HepG2 (cell line): ENCODE measurements around the gene EGLN2. TPM values are rescaled to one million over a fixed set of nuclear protein-coding genes. Genes with fewer than 3 reads are reported as not detected.

Experiments
- AGO2 ChIP-seq: fragments of 200-400 bp; formaldehyde crosslinking; optimal IDR thresholded peaks from 2 replicates; pipeline ENCODE3; 2017; ENCODE audit warnings: mild to moderate bottlenecking, low read depth, low read length, moderate library complexity
- BRD4 ChIP-seq: sonication (generic); formaldehyde crosslinking; IDR thresholded peaks from 2 replicates; pipeline ENCODE4 v1.4.0; 2020; ENCODE audit warnings: missing genetic modification reagents
- CBX5 ChIP-seq: sonication (generic); formaldehyde crosslinking; IDR thresholded peaks from 2 replicates; pipeline ENCODE4 v1.4.0; 2020; ENCODE audit warnings: missing genetic modification reagents, borderline replicate concordance
- CEBPG ChIP-seq: IDR thresholded peaks from 2 replicates; pipeline ENCODE4 v1.6.1; 2016
- CENPT ChIP-seq: sonication (generic); formaldehyde crosslinking; IDR thresholded peaks from 2 replicates; pipeline ENCODE4 v1.8.0; 2022; ENCODE audit warnings: low read depth, mild to moderate bottlenecking, moderate library complexity, missing genetic modification reagents
- CSRNP1 ChIP-seq: sonication (generic); formaldehyde crosslinking; IDR thresholded peaks from 2 replicates; pipeline ENCODE4 v1.8.1; 2023; ENCODE audit warnings: mild to moderate bottlenecking, missing genetic modification reagents
- ELF4 ChIP-seq: sonication (generic); formaldehyde crosslinking; IDR thresholded peaks from 2 replicates; pipeline ENCODE4 v1.5.0; 2020; ENCODE audit warnings: missing genetic modification reagents, mild to moderate bottlenecking, moderate library complexity, borderline replicate concordance
- GTF2F1 ChIP-seq: fragments of 150-350 bp; IDR thresholded peaks from 2 replicates; pipeline ENCODE4 v1.6.1; 2014; ENCODE audit warnings: low read length
- HNRNPLL ChIP-seq: fragments of 200-400 bp; formaldehyde crosslinking; IDR thresholded peaks from 2 replicates; pipeline ENCODE4 v1.6.1; 2017; ENCODE audit warnings: mild to moderate bottlenecking, low read depth, low read length; ENCODE audit not compliant: poor library complexity, severe bottlenecking
- JDP2 ChIP-seq: sonication (generic); formaldehyde crosslinking; IDR thresholded peaks from 2 replicates; pipeline ENCODE4 v1.8.1; 2022; ENCODE audit warnings: missing genetic modification reagents, borderline replicate concordance
- MED13 ChIP-seq: sonication (generic); formaldehyde crosslinking; IDR thresholded peaks from 2 replicates; pipeline ENCODE4 v1.5.0; 2020; ENCODE audit warnings: missing genetic modification reagents
- MTA1 ChIP-seq: sonication (generic); formaldehyde crosslinking; IDR thresholded peaks from 2 replicates; pipeline ENCODE4 v1.4.0; 2020; ENCODE audit warnings: missing genetic modification reagents, mild to moderate bottlenecking, borderline replicate concordance
- MXI1 ChIP-seq: IDR thresholded peaks from 3 replicates; pipeline ENCODE4 v1.6.1; 2012; ENCODE audit warnings: low read depth, low read length, inconsistent platforms, borderline replicate concordance
- NFRKB ChIP-seq: fragments of 450-650 bp; IDR thresholded peaks from 2 replicates; pipeline ENCODE4 v1.6.1; 2017
- POGZ ChIP-seq: sonication (generic); formaldehyde crosslinking; IDR thresholded peaks from 2 replicates; pipeline ENCODE4 v1.4.0; 2020; ENCODE audit warnings: mild to moderate bottlenecking, missing genetic modification reagents
- RARA ChIP-seq: IDR thresholded peaks from 2 replicates; pipeline ENCODE4 v1.6.1; 2016; ENCODE audit warnings: missing genetic modification reagents, missing compliant biosample characterization
- RBAK ChIP-seq: sonication (generic); formaldehyde crosslinking; IDR thresholded peaks from 2 replicates; pipeline ENCODE4 v1.5.1; 2020; ENCODE audit warnings: mild to moderate bottlenecking, missing genetic modification reagents
- RNF2 ChIP-seq: fragments of 450-650 bp; conservative IDR thresholded peaks from 2 replicates; pipeline ENCODE4 v1.6.1; 2016; ENCODE audit warnings: low read depth
- SMAD1 ChIP-seq: sonication (generic); formaldehyde crosslinking; IDR thresholded peaks from 2 replicates; pipeline ENCODE4 v1.4.0; 2020; ENCODE audit warnings: missing genetic modification reagents, low read depth, mild to moderate bottlenecking, borderline replicate concordance
- SMYD3 ChIP-seq: sonication (generic); formaldehyde crosslinking; IDR thresholded peaks from 2 replicates; pipeline ENCODE4 v1.8.1; 2023; ENCODE audit warnings: mild to moderate bottlenecking, missing genetic modification reagents
- SOX5 ChIP-seq: IDR thresholded peaks from 2 replicates; pipeline ENCODE4 v1.6.1; 2016; ENCODE audit warnings: borderline replicate concordance
- THAP11 ChIP-seq: IDR thresholded peaks from 2 replicates; pipeline ENCODE4 v1.6.1; 2016; ENCODE audit warnings: missing biosample characterization, missing genetic modification reagents
- TIGD3 ChIP-seq: sonication (generic); formaldehyde crosslinking; IDR thresholded peaks from 2 replicates; pipeline ENCODE4 v1.5.1; 2020; ENCODE audit warnings: mild to moderate bottlenecking, missing genetic modification reagents, borderline replicate concordance
- XBP1 ChIP-seq: sonication (generic); formaldehyde crosslinking; IDR thresholded peaks from 2 replicates; pipeline ENCODE4 v1.5.0; 2020; ENCODE audit warnings: missing genetic modification reagents
- ZC3H4 ChIP-seq: sonication (generic); formaldehyde crosslinking; IDR thresholded peaks from 2 replicates; pipeline ENCODE4 v1.4.0; 2020; ENCODE audit warnings: missing genetic modification reagents, borderline replicate concordance
- ZMYM2 ChIP-seq: sonication (generic); formaldehyde crosslinking; IDR thresholded peaks from 2 replicates; pipeline ENCODE4 v1.8.0; 2022; ENCODE audit warnings: mild to moderate bottlenecking, missing genetic modification reagents
- ZNF101 ChIP-seq: sonication (generic); formaldehyde crosslinking; IDR thresholded peaks from 2 replicates; pipeline ENCODE4 v1.4.0; 2020; ENCODE audit warnings: mild to moderate bottlenecking, low read depth, missing genetic modification reagents, borderline replicate concordance
- ZNF225 ChIP-seq: sonication (generic); formaldehyde crosslinking; IDR thresholded peaks from 2 replicates; pipeline ENCODE4 v1.4.0; 2020; ENCODE audit warnings: mild to moderate bottlenecking, missing genetic modification reagents
- ZNF235 ChIP-seq: sonication (generic); formaldehyde crosslinking; IDR thresholded peaks from 2 replicates; pipeline ENCODE4 v1.8.1; 2023; ENCODE audit warnings: mild to moderate bottlenecking, missing genetic modification reagents, borderline replicate concordance
- ZNF441 ChIP-seq: sonication (generic); formaldehyde crosslinking; IDR thresholded peaks from 2 replicates; pipeline ENCODE4 v1.7.0; 2021; ENCODE audit warnings: missing genetic modification reagents, borderline replicate concordance
- ZNF720 ChIP-seq: sonication (generic); formaldehyde crosslinking; IDR thresholded peaks from 2 replicates; pipeline ENCODE4 v1.4.0; 2020; ENCODE audit warnings: missing genetic modification reagents
- polyA plus RNA-seq, 8 experiments: library from polyadenylated mRNA; depleted of rRNA in 3 of 8; stranded (reverse) in 7 of 8; unstranded in 1 of 8; fragments of >200 nt; fragmentation: Illumina TruSeq in 4 of 8; extraction: Trizol in 4 of 8; gene quantifications; 2 replicates each; pipeline versions ENCODE4 v1.2.1 to v1.2.3, GENCODE V29; 2011 to 2016; ENCODE audit warnings: low read depth in 4 of 8, missing spikeins in 1 of 8, mixed read lengths in 1 of 8; ENCODE audit not compliant: insufficient read depth in 1 of 8
- total RNA-seq, 5 experiments: library from RNA; depleted of rRNA; stranded (reverse); fragments of >200 nt; fragmentation: Illumina TruSeq; extraction: Trizol; gene quantifications; 2 replicates each; pipeline ENCODE4 v1.2.3, GENCODE V29; 2016; ENCODE audit warnings: low read depth in 1 of 5

The EGLN2 gene
- total and polyA plus RNA-seq, 2 of the 13 experiments (the other 11 are each of a cell fraction or from before 2014, with no cell fraction given): 16.5 to 40.8 TPM

- peak; percentile 69; the same call in 1 of the 2 replicates for TF ChIP-seq MED13 (CRISPR knock-in tag)
- peak; percentile 94 for TF ChIP-seq THAP11 (CRISPR knock-in tag)
- TF ChIP-seq RARA (CRISPR knock-in tag): 0 out of 2 replicates have a peak, but pooled peaks have one; percentile 4
- no peak for TF ChIP-seq POGZ
- TF ChIP-seq NFRKB: no peak
- no peak for TF ChIP-seq JDP2 (CRISPR knock-in tag)
- TF ChIP-seq SMYD3 (CRISPR knock-in tag): no peak
- TF ChIP-seq ZNF441 (CRISPR knock-in tag): peak; percentile 56; the same call in 1 of the 2 replicates
- TF ChIP-seq ZC3H4 (CRISPR knock-in tag): no peak; the same call in 1 of the 2 replicates
- TF ChIP-seq CBX5 (CRISPR knock-in tag): no peak
- no peak for TF ChIP-seq ZNF720 (CRISPR knock-in tag)
- TF ChIP-seq HNRNPLL: peak; percentile 81
- no peak for TF ChIP-seq CEBPG (CRISPR knock-in tag)
- TF ChIP-seq RNF2: peak; percentile 18; the same call in 1 of the 2 replicates
- no peak for TF ChIP-seq MTA1 (CRISPR knock-in tag)
- no peak for TF ChIP-seq ZMYM2
- TF ChIP-seq SMAD1: 0 out of 2 replicates have a peak, but pooled peaks have one; percentile 49
- TF ChIP-seq SOX5 (CRISPR knock-in tag): no peak
- TF ChIP-seq ZNF235 (CRISPR knock-in tag): no peak
- no peak for TF ChIP-seq TIGD3 (CRISPR knock-in tag)
- TF ChIP-seq AGO2: peak; percentile 47
- no peak for TF ChIP-seq RBAK (CRISPR knock-in tag)
- TF ChIP-seq MXI1: peak; percentile 68; the same call in 1 of the 3 replicates
- TF ChIP-seq CENPT (CRISPR knock-in tag): no peak
- no peak for TF ChIP-seq ZNF101
- TF ChIP-seq GTF2F1: no peak
- TF ChIP-seq BRD4 (CRISPR knock-in tag): peak; percentile 71; the same call in 1 of the 2 replicates
- TF ChIP-seq CSRNP1: no peak
- no peak for TF ChIP-seq ZNF225
- no peak for TF ChIP-seq ELF4 (CRISPR knock-in tag)
- TF ChIP-seq XBP1 (CRISPR knock-in tag): 0 out of 2 replicates have a peak, but pooled peaks have one; percentile 25
These were observed 48.0 kb upstream of the EGLN2 start, which contains the start of gene SNRPA (continued) for GRCh38 chr19:40750874-40751537.
